GM18870 (cell line): ENCODE results near the gene EPHA8.

Source experiments
- ATAC-seq: cut with Tn5 transposase; IDR thresholded peaks from one replicate; pipeline ENCODE4 v1.9.1; 2021; ENCODE audit warnings: moderate library complexity; ENCODE audit not compliant: unreplicated experiment

Gene EPHA8

DNA sequence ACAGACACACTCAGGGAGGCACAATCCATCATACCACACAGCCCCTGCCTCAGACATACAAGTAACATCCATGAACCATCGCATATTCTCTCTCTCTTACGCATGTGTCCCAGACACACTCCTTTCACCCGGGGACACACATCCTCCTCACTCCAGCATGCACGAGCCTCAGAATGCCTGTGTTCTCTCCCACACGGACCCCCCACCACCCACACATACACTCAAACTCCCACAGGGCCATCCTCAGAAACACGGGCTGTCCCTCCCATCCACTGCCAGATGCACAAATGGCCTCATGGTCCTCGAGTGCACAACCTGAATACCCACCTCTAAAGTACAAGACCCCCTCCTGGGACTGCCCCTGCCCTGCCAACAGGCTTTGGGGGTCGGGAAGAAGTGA lies 78.0 kb downstream of the EPHA8 start:
- no peak for ATAC-seq

GRCh38 chr1:22641906-22642636 lies 78.8 kb downstream of the EPHA8 start:
- ATAC-seq: no peak

GRCh38 chr1:22643381-22643780 lies 80.1 kb downstream of the EPHA8 start, which contains the start of gene C1QC:
Gene C1QC (plus strand): TSS chr1:22643633. CDS start chr1:22644024, 391 bp downstream.
- no peak for ATAC-seq

DNA sequence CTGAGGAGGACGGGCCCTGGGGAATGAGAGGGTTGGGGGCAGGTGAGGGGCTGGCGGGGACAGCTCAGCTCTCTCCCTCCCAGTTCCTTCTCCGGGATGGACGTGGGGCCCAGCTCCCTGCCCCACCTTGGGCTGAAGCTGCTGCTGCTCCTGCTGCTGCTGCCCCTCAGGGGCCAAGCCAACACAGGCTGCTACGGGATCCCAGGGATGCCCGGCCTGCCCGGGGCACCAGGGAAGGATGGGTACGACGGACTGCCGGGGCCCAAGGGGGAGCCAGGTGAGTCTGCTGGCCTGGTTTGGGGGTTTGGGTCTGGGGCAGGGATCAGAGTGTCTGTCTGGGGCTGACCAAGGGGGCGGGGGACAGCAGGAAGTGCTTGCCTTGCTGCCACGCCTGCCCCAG lies 80.6 kb downstream of the EPHA8 start:
- no peak for ATAC-seq

GRCh38 chr1:22645931-22646330 lies 82.6 kb downstream of the EPHA8 start:
- no peak for ATAC-seq

- no peak for ATAC-seq
Observed at GRCh38 chr1:22646384-22646783, 83.1 kb downstream of the EPHA8 start.

- no peak for ATAC-seq
Observed at GRCh38 chr1:22650089-22650693, 86.9 kb downstream of the EPHA8 start.

GRCh38 chr1:22651941-22652856 lies 88.9 kb downstream of the EPHA8 start:
- ATAC-seq: no peak

DNA sequence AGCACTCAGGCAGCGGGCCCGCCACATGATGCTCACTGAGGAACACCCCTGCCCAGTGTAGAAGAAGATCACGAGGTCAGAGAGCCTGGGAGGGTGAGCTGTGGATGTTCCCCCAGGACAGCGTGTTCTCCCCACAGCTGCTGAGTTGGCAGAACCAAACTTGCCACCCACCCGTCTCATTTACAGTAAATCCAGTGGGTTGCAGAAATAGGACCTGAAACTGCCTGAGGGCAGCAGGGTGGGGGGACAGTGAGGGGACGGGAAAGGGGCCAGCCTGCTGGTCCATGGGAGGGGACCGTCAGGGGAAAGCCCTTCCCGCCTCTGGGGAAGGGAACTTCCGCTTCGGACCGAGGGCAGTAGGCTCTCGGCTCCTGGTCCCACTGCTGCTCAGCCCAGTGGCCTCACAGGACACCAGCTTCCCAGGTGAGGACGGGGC lies 89.6 kb downstream of the EPHA8 start, which contains the start of gene C1QB:
Gene C1QB, plus strand, starts transcription at position 356 of the 436 bp plus-strand sequence. CDS start 6,227 bp downstream, outside the sequence.
- ATAC-seq: no peak
